HG02642 (cell line): ENCODE measurements around the gene PEPD.

Experiments
- ATAC-seq: cut with Tn5 transposase; IDR thresholded peaks from one replicate; pipeline ENCODE4 v1.9.1; 2021; ENCODE audit warnings: mild to moderate bottlenecking; ENCODE audit not compliant: unreplicated experiment, poor library complexity

PEPD gene

GRCh38 chr19:33346665-33347064, 174.9 kb downstream of the PEPD start:
- no peak for ATAC-seq

GRCh38 chr19:33345163-33345562, 176.4 kb downstream of the PEPD start:
- ATAC-seq: no peak

DNA sequence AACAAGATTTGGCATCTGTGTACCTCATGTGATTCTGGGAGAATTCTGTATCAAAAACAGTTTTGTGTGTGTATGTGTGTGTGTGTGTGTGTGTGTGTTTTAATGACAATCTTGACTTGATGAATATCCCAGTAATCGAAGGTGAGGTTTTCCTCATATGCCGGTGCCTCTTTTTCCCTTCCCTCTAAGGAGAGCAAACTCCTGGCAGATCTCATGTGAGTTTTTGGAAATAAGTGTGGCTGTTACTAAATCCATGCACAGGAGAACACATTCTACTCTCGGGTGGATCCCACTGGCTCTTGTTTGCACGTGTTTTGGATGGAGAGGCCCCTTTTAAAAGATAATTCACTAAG, 177.0 kb downstream of the PEPD start:
- ATAC-seq: no peak

GRCh38 chr19:33343859-33344572, 177.6 kb downstream of the PEPD start:
- ATAC-seq: no peak

- no peak for ATAC-seq
Observed at GRCh38 chr19:33343301-33343700, 178.3 kb downstream of the PEPD start.

DNA sequence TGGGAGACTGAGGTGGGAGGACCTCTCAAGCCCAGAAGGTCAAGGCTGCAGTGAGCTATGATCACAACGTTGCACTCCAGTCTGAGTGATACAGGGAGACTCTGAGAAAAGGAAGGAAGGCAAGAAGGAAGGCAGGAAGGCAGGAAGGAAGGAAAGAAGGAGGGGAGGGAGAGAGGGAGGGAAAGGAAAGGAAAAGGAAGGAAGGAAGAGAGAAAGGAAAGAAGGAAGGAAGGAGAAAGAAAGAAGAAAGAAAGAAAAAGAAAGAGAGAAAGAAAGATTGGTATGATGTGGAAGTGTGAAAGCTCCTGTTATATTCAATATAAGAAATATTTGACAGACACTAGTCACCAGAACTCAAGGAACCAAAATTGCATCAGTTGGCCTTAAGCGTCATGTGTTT, 180.6 kb downstream of the PEPD start:
- no peak for ATAC-seq

GRCh38 chr19:33339016-33339984, 182.3 kb downstream of the PEPD start:
- no peak for ATAC-seq
